ENCODE measurements around the gene ISOC2. TPM values are rescaled to one million over a fixed set of nuclear protein-coding genes. Genes with fewer than 3 reads are reported as not detected.

Gene ISOC2
- total RNA-seq, 3 donors from 2014 or later: 42.7 to 71.5 (median 57.0) TPM

- no peak for DNase-seq (ENCODE audit: low spot score in 2 of 2)
- no peaks in the 10 kb centered on the region for H3K36me3 ChIP-seq
- TF ChIP-seq POLR2AphosphoS5 (IDR thresholded peaks at IDR 0.05): no peak
- no peak for TF ChIP-seq CTCF (IDR thresholded peaks at IDR 0.05)
- no peak for TF ChIP-seq POLR2A (IDR thresholded peaks at IDR 0.05)
- intact Hi-C loops (cut with DNase I; ENCODE audit: low total_unique reads): no loop called here
- H3K9me3 ChIP-seq: no peaks in the 10 kb centered on the region
- no peaks in the 10 kb centered on the region for H3K27me3 ChIP-seq
- peaks cover 22 to 23% of the 10 kb centered on the region in 2 donors for H3K4me1 ChIP-seq
- H3K4me3 ChIP-seq: peak overlapping the region; percentile 51 to 76 (median 64)
- peak overlapping the region; percentile 92 to 96 for H3K27ac ChIP-seq
Observed at GRCh38 chr19:55483706-55484592, 22.5 kb upstream of the ISOC2 start.

GRCh38 chr19:55482967-55483705, 21.7 kb upstream of the ISOC2 start:
- intact Hi-C loops (cut with DNase I; ENCODE audit: low total_unique reads): no loop called here
- H3K4me1 ChIP-seq: peaks cover 22 to 23% of the 10 kb centered on the region in 2 donors
- no peak overlapping the region for H3K27ac ChIP-seq
- no peaks in the 10 kb centered on the region for H3K27me3 ChIP-seq
- no peak for TF ChIP-seq CTCF (IDR thresholded peaks at IDR 0.05)
- no peak for TF ChIP-seq POLR2A (IDR thresholded peaks at IDR 0.05)
- TF ChIP-seq POLR2AphosphoS5 (IDR thresholded peaks at IDR 0.05): no peak
- no peak for DNase-seq (ENCODE audit: low spot score in 2 of 2)
- no peak overlapping the region for H3K4me3 ChIP-seq
- no peaks in the 10 kb centered on the region for H3K9me3 ChIP-seq
- H3K36me3 ChIP-seq: no peaks in the 10 kb centered on the region

GRCh38 chr19:55482156-55482961, 20.9 kb upstream of the ISOC2 start:
- Histone ChIP-seq H3K27me3 (no peaks in the 10 kb centered on the region), H3K4me1 (peaks cover 25 to 28% of the 10 kb centered on the region in 2 donors), H3K36me3 (no peaks in the 10 kb centered on the region), H3K4me3 (no peak overlapping the region), H3K27ac (no peak overlapping the region), H3K9me3 (no peaks in the 10 kb centered on the region)
- TF ChIP-seq POLR2A (IDR thresholded peaks at IDR 0.05) (no peak), CTCF (IDR thresholded peaks at IDR 0.05) (no peak), POLR2AphosphoS5 (IDR thresholded peaks at IDR 0.05) (no peak)
- intact Hi-C loops (cut with DNase I; ENCODE audit: low total_unique reads): no loop called here
- no peak for DNase-seq (ENCODE audit: low spot score in 2 of 2)

- H3K9me3 ChIP-seq: no peaks in the 10 kb centered on the region
- peaks cover 19 to 26% of the 10 kb centered on the region in 2 donors for H3K4me1 ChIP-seq
- H3K4me3 ChIP-seq: no peak overlapping the region
- no peaks in the 10 kb centered on the region for H3K36me3 ChIP-seq
- no peak for TF ChIP-seq POLR2A (IDR thresholded peaks at IDR 0.05)
- TF ChIP-seq POLR2AphosphoS5 (IDR thresholded peaks at IDR 0.05): no peak
- TF ChIP-seq CTCF (IDR thresholded peaks at IDR 0.05): no peak
- intact Hi-C loops (cut with DNase I; ENCODE audit: low total_unique reads): no loop called here
- H3K27ac ChIP-seq: no peak overlapping the region
- no peaks in the 10 kb centered on the region for H3K27me3 ChIP-seq
- no peak for DNase-seq (ENCODE audit: low spot score in 2 of 2)
Observed at GRCh38 chr19:55481794-55482155, 20.3 kb upstream of the ISOC2 start.
